HEK293 (cell line): ENCODE measurements around the gene MRO.
"Not testable (repeated sequence)": the region's sequence is repeated elsewhere in the genome, so short reads cannot be mapped to it uniquely, and the experiment has no call there.

Source experiments
- CTCF ChIA-PET: fragments of 350-600 bp; formaldehyde crosslinking; extraction: SDS; loops from one replicate; lab custom pipeline; 2021; ENCODE audit warnings: antibody characterized with exemption; lab: Yijun Ruan, JAX
- POLR2A ChIA-PET: fragments of 300-600 bp; formaldehyde crosslinking; extraction: SDS; loops from one replicate; lab custom pipeline; 2020; ENCODE audit warnings: antibody characterized with exemption, inconsistent platforms; lab: Yijun Ruan, JAX
- H3K27ac ChIP-seq: fragments of 200-500 bp; sonication (Bioruptor generic); 2 replicates; pipeline ENCODE4 v1.5.1; 2014; ENCODE audit warnings: low read depth, low read length, control low read depth, inconsistent platforms; ENCODE audit errors: extremely low read depth
- H3K36me3 ChIP-seq, 2 experiments: fragments of 200-500 bp in 1 of 2; sonication (Bioruptor generic) in 1 of 2; 1 replicate in 1 of 2; 2 replicates in 1 of 2; pipeline ENCODE4 v1.5.1; 2014 to 2017; ENCODE audit warnings: inconsistent platforms in 2 of 2, low read length in 2 of 2; ENCODE audit not compliant: control insufficient read depth in 2 of 2, insufficient read depth in 1 of 2
- H3K4me1 ChIP-seq: fragments of 200-500 bp; sonication (Bioruptor generic); 2 replicates; pipeline ENCODE4 v1.5.1; 2014; ENCODE audit warnings: mild to moderate bottlenecking, low read length, inconsistent platforms; ENCODE audit not compliant: control insufficient read depth, insufficient read depth
- H3K4me3 ChIP-seq: 2 replicates; pipeline ENCODE4 v1.5.1; 2011; ENCODE audit warnings: low read depth, mild to moderate bottlenecking, control low read depth, low read length, moderate library complexity
- H3K9me3 ChIP-seq: fragments of 200-500 bp; sonication (Bioruptor generic); 2 replicates; pipeline ENCODE4 v1.5.1; 2014; ENCODE audit warnings: low read depth, low read length, inconsistent platforms; ENCODE audit not compliant: control insufficient read depth, insufficient read depth
- KLF17 ChIP-seq: fragments of 450-650 bp; formaldehyde crosslinking; IDR thresholded peaks from 2 replicates; pipeline ENCODE4 v1.5.1; 2016; ENCODE audit warnings: missing biosample characterization, missing genetic modification characterization
- MZF1 ChIP-seq: fragments of 450-650 bp; formaldehyde crosslinking; IDR thresholded peaks from 2 replicates; pipeline ENCODE4 v1.5.1; 2017; ENCODE audit warnings: missing biosample characterization, missing genetic modification characterization, borderline replicate concordance
- PRDM10 ChIP-seq: fragments of 450-650 bp; formaldehyde crosslinking; IDR thresholded peaks from 2 replicates; pipeline ENCODE4 v1.5.1; 2016; ENCODE audit warnings: missing biosample characterization, missing genetic modification characterization
- REPIN1 ChIP-seq: fragments of 450-650 bp; formaldehyde crosslinking; IDR thresholded peaks from 2 replicates; pipeline ENCODE4 v1.5.1; 2017; ENCODE audit warnings: missing biosample characterization, missing genetic modification characterization, low read depth
- SP3 ChIP-seq: fragments of 450-650 bp; formaldehyde crosslinking; IDR thresholded peaks from 2 replicates; pipeline ENCODE4 v1.5.1; 2016; ENCODE audit warnings: missing biosample characterization, missing genetic modification characterization
- SP7 ChIP-seq: fragments of 450-650 bp; formaldehyde crosslinking; IDR thresholded peaks from 2 replicates; pipeline ENCODE4 v1.5.1; 2016; ENCODE audit warnings: missing biosample characterization, missing genetic modification characterization
- ZBTB20 ChIP-seq: fragments of 450-650 bp; formaldehyde crosslinking; IDR thresholded peaks from 2 replicates; pipeline ENCODE4 v1.5.1; 2016; ENCODE audit warnings: missing biosample characterization, missing genetic modification characterization
- ZBTB49 ChIP-seq: fragments of 450-650 bp; formaldehyde crosslinking; IDR thresholded peaks from 2 replicates; pipeline ENCODE4 v1.5.1; 2016; ENCODE audit warnings: missing biosample characterization, missing genetic modification characterization, low read depth
- ZFP3 ChIP-seq: fragments of 450-650 bp; formaldehyde crosslinking; IDR thresholded peaks from 2 replicates; pipeline ENCODE4 v1.5.1; 2016; ENCODE audit warnings: low read depth, missing biosample characterization, missing genetic modification characterization
- ZFP69B ChIP-seq: fragments of 450-650 bp; formaldehyde crosslinking; IDR thresholded peaks from 2 replicates; pipeline ENCODE4 v1.5.1; 2016; ENCODE audit warnings: missing biosample characterization, missing genetic modification characterization
- ZNF2 ChIP-seq: fragments of 450-650 bp; formaldehyde crosslinking; IDR thresholded peaks from 2 replicates; pipeline ENCODE4 v1.5.1; 2016; ENCODE audit warnings: missing biosample characterization, missing genetic modification characterization
- ZNF221 ChIP-seq: fragments of 450-650 bp; formaldehyde crosslinking; IDR thresholded peaks from 2 replicates; pipeline ENCODE4 v1.5.1; 2017; ENCODE audit warnings: missing biosample characterization, missing genetic modification characterization, borderline replicate concordance
- ZNF274 ChIP-seq, 2 experiments: fragments of 200-500 bp in 1 of 2; fragments of 450-650 bp in 1 of 2; sonication (Bioruptor generic) in 1 of 2; formaldehyde crosslinking in 1 of 2; IDR thresholded peaks; 2 replicates each; pipeline versions ENCODE4 v1.5.1 to v1.6.1; 2014 to 2016; ENCODE audit warnings: borderline replicate concordance in 1 of 2, inconsistent platforms in 1 of 2, low read length in 1 of 2, missing biosample characterization in 1 of 2, missing genetic modification characterization in 1 of 2
- ZNF433 ChIP-seq: fragments of 450-650 bp; formaldehyde crosslinking; IDR thresholded peaks from 2 replicates; pipeline ENCODE4 v1.5.1; 2016; ENCODE audit warnings: missing biosample characterization, missing genetic modification characterization, low read depth
- ZNF629 ChIP-seq: fragments of 450-650 bp; formaldehyde crosslinking; IDR thresholded peaks from 2 replicates; pipeline ENCODE4 v1.5.1; 2017; ENCODE audit warnings: missing biosample characterization, missing genetic modification characterization
- ZNF645 ChIP-seq: fragments of 450-650 bp; formaldehyde crosslinking; IDR thresholded peaks from 2 replicates; pipeline ENCODE4; 2016; ENCODE audit warnings: missing biosample characterization, missing genetic modification characterization
- ZNF707 ChIP-seq: fragments of 450-650 bp; formaldehyde crosslinking; IDR thresholded peaks from 2 replicates; pipeline ENCODE4 v1.5.1; 2016; ENCODE audit warnings: missing biosample characterization, missing genetic modification characterization
- ZNF768 ChIP-seq: fragments of 450-650 bp; formaldehyde crosslinking; IDR thresholded peaks from 2 replicates; pipeline ENCODE4 v1.5.1; 2018; ENCODE audit warnings: missing biosample characterization, mild to moderate bottlenecking, missing genetic modification characterization
- ZSCAN16 ChIP-seq: fragments of 450-650 bp; formaldehyde crosslinking; IDR thresholded peaks from 2 replicates; pipeline ENCODE4 v1.5.1; 2016; ENCODE audit warnings: missing biosample characterization, missing genetic modification characterization
- ZSCAN18 ChIP-seq: fragments of 450-650 bp; formaldehyde crosslinking; IDR thresholded peaks from 2 replicates; pipeline ENCODE4 v1.5.1; 2016; ENCODE audit warnings: missing biosample characterization, missing genetic modification characterization

The MRO gene

GRCh38 chr18:50836521-50836957 is 16.7 kb upstream of the MRO start (continued):
- TF ChIP-seq ZNF221 (no peak), ZNF707 (tag by site-specific recombination) (no peak)

DNA sequence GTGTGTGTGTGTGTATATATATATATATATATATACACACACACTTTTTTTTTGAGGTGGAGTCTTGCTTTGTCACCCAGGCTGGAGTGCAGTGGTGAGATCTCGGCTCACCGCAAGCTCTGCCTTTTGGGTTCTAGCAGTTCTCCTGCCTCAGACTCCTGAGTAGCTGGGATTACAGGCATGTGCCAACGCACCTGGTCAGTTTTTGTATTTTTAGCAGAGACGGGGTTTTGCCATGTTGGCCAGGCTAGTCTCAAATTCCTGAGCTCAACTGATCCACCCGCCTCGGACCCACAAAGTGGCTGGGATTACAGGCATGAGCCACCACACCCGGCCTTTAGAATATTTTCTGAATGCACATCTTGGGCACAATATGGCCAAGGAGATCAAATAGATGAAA is 13.7 kb upstream of the MRO start:
- H3K27ac ChIP-seq, H3K4me1 ChIP-seq, H3K4me3 ChIP-seq, H3K36me3 ChIP-seq, H3K9me3 ChIP-seq: not testable (repeated sequence)
- CTCF ChIA-PET = interaction anchor here (0.8 to 1.7 kb wide), 3 partner anchors 13 to 47 kb away, joined by 3 to 15 read pairs (median 3); no protein-coding TSS in a partner anchor
- POLR2A ChIA-PET = interaction anchor here (1.7 kb wide), 1 partner anchor 45 kb away, joined by 3 read pairs; the partner anchor contains the start of gene ME2

- H3K9me3 ChIP-seq = no peaks in the 10 kb centered on the region
- H3K27ac ChIP-seq = no peak overlapping the region
- H3K4me1 ChIP-seq = no peaks in the 10 kb centered on the region
- CTCF ChIA-PET = interaction anchor here (0.6 to 0.7 kb wide), 2 partner anchors 41 to 42 kb away, joined by 3 read pairs; no protein-coding TSS in a partner anchor
- POLR2A ChIA-PET = interaction anchor here (0.6 to 1.1 kb wide), 2 partner anchors 21 to 46 kb away, joined by 3 to 5 read pairs; partner anchors contain the start of gene ME2
- TF ChIP-seq ZSCAN16 (no peak), ZFP69B (tag by site-specific recombination) (no peak), ZBTB49 (tag by site-specific recombination) (no peak), REPIN1 (tag by site-specific recombination) (no peak), ZNF629 (no peak), SP3 (no peak), ZNF645 (no peak), KLF17 (tag by site-specific recombination) (no peak), ZNF274 (IDR thresholded peaks at IDR 0.05; ENCODE audit: low read length) (no peak), ZNF274 (tag by site-specific recombination; IDR thresholded peaks at IDR 0.05; ENCODE audit: borderline replicate concordance) (no peak), ZSCAN18 (tag by site-specific recombination) (no peak), ZNF768 (tag by site-specific recombination) (no peak), ZNF433 (tag by site-specific recombination) (no peak), MZF1 (no peak), ZBTB20 (tag by site-specific recombination) (no peak), ZNF2 (tag by site-specific recombination) (no peak), ZFP3 (tag by site-specific recombination) (no peak), SP7 (tag by site-specific recombination) (no peak), ZNF707 (tag by site-specific recombination) (no peak), PRDM10 (tag by site-specific recombination) (no peak)
- H3K36me3 ChIP-seq = no peaks in the 10 kb centered on the region
- no peak overlapping the region for H3K4me3 ChIP-seq
Observed at GRCh38 chr18:50832754-50833153, 12.9 kb upstream of the MRO start.
